MM.1S (cell line): ENCODE measurements around the gene PALD1.

Experiments used
- DNase-seq: peaks from one replicate; pipeline ENCODE4 v3.0.0-alpha.2; 2015
- H2AFZ ChIP-seq: fragments of 300-600 bp; sonication (generic); 2 replicates; pipeline ENCODE4 v1.6.0; 2016; ENCODE audit warnings: antibody characterized with exemption, low read length
- H3F3A ChIP-seq: fragments of 300-600 bp; sonication (generic); 2 replicates; pipeline ENCODE4 v1.6.1; 2016; ENCODE audit warnings: mild to moderate bottlenecking, antibody characterized with exemption, low read length, moderate library complexity, mixed read lengths; ENCODE audit not compliant: insufficient read depth
- H3K27ac ChIP-seq: fragments of 300-600 bp; sonication (generic); 2 replicates; pipeline ENCODE4 v1.5.1; 2016; ENCODE audit warnings: mild to moderate bottlenecking, low read length
- H3K27me3 ChIP-seq: fragments of 300-600 bp; sonication (generic); replicated peaks from 2 replicates; pipeline ENCODE4 v1.6.0; 2016; ENCODE audit warnings: low read length; ENCODE audit not compliant: insufficient read depth
- H3K36me3 ChIP-seq: fragments of 300-600 bp; sonication (generic); replicated peaks from 2 replicates; pipeline ENCODE4 v1.6.1; 2016; ENCODE audit warnings: mild to moderate bottlenecking, low read length, mixed read lengths; ENCODE audit not compliant: insufficient read depth
- H3K4me1 ChIP-seq: fragments of 300-600 bp; sonication (generic); 2 replicates; pipeline ENCODE4 v1.6.1; 2016; ENCODE audit warnings: low read length, mixed read lengths
- H3K4me2 ChIP-seq: fragments of 300-600 bp; sonication (generic); 2 replicates; pipeline ENCODE4 v1.6.0; 2016; ENCODE audit warnings: low read depth, low read length
- H3K4me3 ChIP-seq: fragments of 300-600 bp; sonication (generic); 2 replicates; pipeline ENCODE4 v1.5.1; 2016; ENCODE audit warnings: low read length, mixed read lengths
- H3K79me2 ChIP-seq: fragments of 300-600 bp; sonication (generic); 2 replicates; pipeline ENCODE4 v1.6.1; 2016; ENCODE audit warnings: mixed run types, low read length, mixed read lengths
- H3K9ac ChIP-seq: fragments of 300-600 bp; sonication (generic); 2 replicates; pipeline ENCODE4 v1.6.1; 2016; ENCODE audit warnings: low read length, mixed read lengths
- H3K9me2 ChIP-seq: fragments of 300-600 bp; sonication (generic); replicated peaks from 2 replicates; pipeline ENCODE4 v1.6.1; 2016; ENCODE audit warnings: mild to moderate bottlenecking, low read length, mixed read lengths; ENCODE audit not compliant: insufficient read depth
- H3K9me3 ChIP-seq: fragments of 300-600 bp; sonication (generic); replicated peaks from 2 replicates; pipeline ENCODE4 v1.6.1; 2016; ENCODE audit warnings: mild to moderate bottlenecking, low read length, mixed read lengths; ENCODE audit not compliant: insufficient read depth
- H4K20me1 ChIP-seq: fragments of 300-600 bp; sonication (generic); 2 replicates; pipeline ENCODE4 v1.6.1; 2016; ENCODE audit warnings: mild to moderate bottlenecking, low read length, moderate library complexity, mixed read lengths; ENCODE audit not compliant: insufficient read depth
- EZH2 ChIP-seq: fragments of 300-600 bp; sonication (generic); optimal IDR thresholded peaks from 2 replicates; pipeline ENCODE3; 2017; ENCODE audit warnings: low read depth, mild to moderate bottlenecking, antibody characterized with exemption, low read length, mixed read lengths
- EZH2phosphoT487 ChIP-seq: fragments of 300-600 bp; sonication (generic); IDR thresholded peaks from 2 replicates; pipeline ENCODE4 v1.6.1; 2018; ENCODE audit warnings: antibody characterized with exemption, low read length
- TF ChIP-seq, protein P1 (sequence below): fragments of 300-600 bp; sonication (generic); IDR thresholded peaks from 2 replicates; pipeline ENCODE4 v1.5.1; 2016; ENCODE audit warnings: antibody characterized with exemption, low read length, mixed read lengths

The PALD1 gene

DNA sequence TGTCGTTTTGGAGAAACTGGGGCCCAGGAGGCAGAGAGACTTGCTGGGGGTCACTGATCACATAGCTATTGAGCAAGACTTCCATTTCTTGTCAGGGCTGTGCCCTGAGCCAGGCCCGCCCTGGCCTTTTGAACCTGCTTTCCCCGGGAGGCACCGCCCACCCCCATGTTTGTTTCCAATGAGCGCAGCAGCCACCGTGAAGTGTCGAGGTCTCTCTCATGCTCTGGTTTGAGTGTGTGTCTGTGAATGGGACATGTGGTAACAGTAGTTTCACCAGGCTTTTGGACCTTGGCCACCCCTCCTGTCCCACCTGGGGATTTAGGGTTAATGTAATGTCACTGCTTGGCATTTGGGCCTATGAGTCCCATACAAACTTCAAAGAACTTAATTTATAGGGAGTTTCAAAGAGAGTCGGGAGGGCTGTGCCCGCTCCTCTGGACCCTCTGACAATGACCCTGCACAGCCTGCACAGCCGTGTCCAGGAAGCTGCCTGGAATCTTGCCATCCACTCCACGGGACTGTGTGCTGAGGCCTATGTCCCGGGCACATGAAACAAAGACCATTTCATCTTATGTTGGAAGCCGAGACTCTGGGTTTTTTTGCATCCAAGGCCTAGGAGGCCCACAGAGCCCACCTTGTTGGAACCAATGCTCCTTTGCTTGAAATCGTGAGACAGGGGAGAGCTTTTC is 117.7 kb downstream of the PALD1 start:
- Histone ChIP-seq H4K20me1 (no peaks in the 10 kb centered on the region), H3K4me1 (no peaks in the 10 kb centered on the region), H3K9me2 (no peaks in the 10 kb centered on the region), H3K36me3 (no peaks in the 10 kb centered on the region), H3K9ac (no peak overlapping the region), H3K27me3 (no peaks in the 10 kb centered on the region), H3K27ac (no peak overlapping the region), H2AFZ (no peak overlapping the region), H3K79me2 (no peaks in the 10 kb centered on the region), H3K4me2 (no peak overlapping the region), H3K4me3 (no peak overlapping the region), H3F3A (no peaks in the 10 kb centered on the region), H3K9me3 (no peaks in the 10 kb centered on the region)
- TF ChIP-seq EZH2 (no peak), EZH2phosphoT487 (no peak)
- TF ChIP-seq, protein P1, sequence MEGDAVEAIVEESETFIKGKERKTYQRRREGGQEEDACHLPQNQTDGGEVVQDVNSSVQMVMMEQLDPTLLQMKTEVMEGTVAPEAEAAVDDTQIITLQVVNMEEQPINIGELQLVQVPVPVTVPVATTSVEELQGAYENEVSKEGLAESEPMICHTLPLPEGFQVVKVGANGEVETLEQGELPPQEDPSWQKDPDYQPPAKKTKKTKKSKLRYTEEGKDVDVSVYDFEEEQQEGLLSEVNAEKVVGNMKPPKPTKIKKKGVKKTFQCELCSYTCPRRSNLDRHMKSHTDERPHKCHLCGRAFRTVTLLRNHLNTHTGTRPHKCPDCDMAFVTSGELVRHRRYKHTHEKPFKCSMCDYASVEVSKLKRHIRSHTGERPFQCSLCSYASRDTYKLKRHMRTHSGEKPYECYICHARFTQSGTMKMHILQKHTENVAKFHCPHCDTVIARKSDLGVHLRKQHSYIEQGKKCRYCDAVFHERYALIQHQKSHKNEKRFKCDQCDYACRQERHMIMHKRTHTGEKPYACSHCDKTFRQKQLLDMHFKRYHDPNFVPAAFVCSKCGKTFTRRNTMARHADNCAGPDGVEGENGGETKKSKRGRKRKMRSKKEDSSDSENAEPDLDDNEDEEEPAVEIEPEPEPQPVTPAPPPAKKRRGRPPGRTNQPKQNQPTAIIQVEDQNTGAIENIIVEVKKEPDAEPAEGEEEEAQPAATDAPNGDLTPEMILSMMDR: no peak
- DNase-seq: no peak

DNA sequence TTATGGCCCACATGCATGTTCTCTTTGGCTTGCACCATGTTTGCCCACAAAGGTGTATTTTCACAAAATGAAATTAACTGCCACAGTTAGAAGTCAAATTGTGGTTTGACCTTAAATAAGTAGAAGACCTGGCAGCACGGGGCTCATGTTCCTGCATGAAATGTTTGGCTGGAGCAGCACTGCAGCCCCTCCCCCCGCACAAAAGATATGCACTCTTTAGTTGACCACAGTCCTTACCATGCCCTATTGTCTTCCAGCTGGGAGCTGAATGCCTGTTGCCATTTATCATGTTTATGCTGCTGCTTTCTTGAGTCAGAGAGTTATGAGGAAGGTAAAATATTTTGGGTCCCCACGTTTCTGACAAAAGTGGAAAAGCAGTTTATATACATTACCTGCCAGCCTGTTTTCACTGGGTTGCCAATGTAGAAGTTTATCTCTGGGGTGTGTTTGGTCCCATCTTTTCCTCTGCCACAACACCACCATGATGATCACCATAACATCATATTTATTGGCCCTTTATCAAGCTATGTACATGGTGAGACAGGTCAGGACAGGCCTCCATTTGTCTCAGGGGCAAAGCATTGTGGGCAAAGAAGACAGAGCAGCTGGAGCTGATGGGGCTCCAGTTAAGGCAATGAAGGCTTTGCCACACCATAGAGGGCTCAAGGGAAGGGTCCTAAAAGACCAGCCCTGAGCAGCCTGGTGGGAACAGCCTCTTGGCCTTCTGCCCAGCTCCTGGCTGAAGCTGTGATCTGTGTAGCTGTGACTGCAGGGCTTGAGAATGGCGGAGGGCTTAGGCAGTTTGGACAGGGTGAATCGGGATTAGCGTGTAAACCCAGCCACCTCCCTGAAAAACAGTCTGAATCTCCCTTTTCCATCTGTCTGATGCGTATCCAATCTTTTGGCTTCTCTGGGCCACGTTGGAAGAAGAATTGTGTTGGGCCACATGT is 118.6 kb downstream of the PALD1 start:
- TF ChIP-seq EZH2phosphoT487: no peak
- no peak for TF ChIP-seq EZH2
- TF ChIP-seq, protein P1: no peak
- DNase-seq: no peak
- no peaks in the 10 kb centered on the region for H3K36me3 ChIP-seq
- no peak overlapping the region for H3K4me2 ChIP-seq
- no peak overlapping the region for H3K9ac ChIP-seq
- no peak overlapping the region for H3K27ac ChIP-seq
- no peaks in the 10 kb centered on the region for H3K79me2 ChIP-seq
- no peaks in the 10 kb centered on the region for H3K27me3 ChIP-seq
- H2AFZ ChIP-seq: no peak overlapping the region
- no peaks in the 10 kb centered on the region for H3K9me3 ChIP-seq
- H3K4me1 ChIP-seq: no peaks in the 10 kb centered on the region
- H4K20me1 ChIP-seq: no peaks in the 10 kb centered on the region
- no peaks in the 10 kb centered on the region for H3K9me2 ChIP-seq
- no peak overlapping the region for H3K4me3 ChIP-seq
- H3F3A ChIP-seq: no peaks in the 10 kb centered on the region

DNA sequence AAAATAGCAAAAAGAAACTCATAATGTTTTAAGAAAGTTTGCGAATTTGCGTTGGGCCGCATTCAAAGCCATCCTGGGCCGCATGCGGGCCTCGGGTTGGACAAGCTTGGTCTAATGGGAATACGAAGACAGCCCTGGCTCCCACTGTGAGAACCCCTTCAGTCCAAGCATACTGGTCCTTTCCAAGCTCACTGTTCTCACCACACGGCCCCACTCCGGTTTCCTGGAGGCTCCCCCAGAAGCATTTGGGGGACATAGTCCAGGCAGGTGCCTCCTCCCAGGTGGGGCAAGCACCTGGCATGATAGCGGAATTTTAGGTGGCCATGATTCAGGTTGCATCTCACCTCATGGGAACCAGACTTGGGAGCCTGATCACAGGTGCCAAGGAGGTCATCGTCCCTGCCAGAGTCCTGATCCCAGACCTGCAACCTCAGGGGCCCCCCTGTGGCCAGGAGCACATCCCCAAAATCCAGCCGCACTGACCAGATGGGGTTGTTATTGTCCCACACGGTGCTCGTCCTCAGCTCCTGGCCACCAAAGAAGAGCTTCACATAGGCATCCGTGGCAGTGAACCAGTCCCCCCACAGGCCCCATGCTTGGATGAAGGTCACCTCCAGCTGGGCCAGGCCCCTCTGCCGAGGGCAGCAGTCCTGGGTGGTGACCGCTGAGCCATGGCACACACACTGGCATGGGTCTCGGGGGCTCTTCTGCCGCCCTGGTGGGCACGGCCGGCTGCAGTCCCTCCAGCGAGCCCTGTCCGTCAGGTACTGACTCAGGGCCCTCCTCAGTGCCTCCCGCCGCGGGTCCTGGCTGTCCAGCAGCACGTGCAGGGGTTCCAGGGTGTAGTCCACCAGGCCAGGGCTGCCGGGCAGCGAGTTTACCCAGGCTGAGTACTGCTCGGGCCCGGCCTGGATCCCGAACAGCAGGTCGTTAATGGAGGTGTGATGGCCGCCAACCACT is 119.6 kb downstream of the PALD1 start:
- Histone ChIP-seq H3K4me1 (no peaks in the 10 kb centered on the region), H3K4me2 (no peak overlapping the region), H3K27me3 (no peaks in the 10 kb centered on the region), H3K27ac (no peak overlapping the region), H2AFZ (no peak overlapping the region), H3K9me2 (no peaks in the 10 kb centered on the region), H3K9me3 (no peaks in the 10 kb centered on the region), H3K79me2 (no peaks in the 10 kb centered on the region), H3F3A (no peaks in the 10 kb centered on the region), H3K36me3 (no peaks in the 10 kb centered on the region), H3K9ac (no peak overlapping the region), H3K4me3 (no peak overlapping the region), H4K20me1 (no peaks in the 10 kb centered on the region)
- no peak for TF ChIP-seq EZH2
- no peak for TF ChIP-seq EZH2phosphoT487
- TF ChIP-seq, protein P1: no peak
- no peak for DNase-seq
